Ecto neural progenitor cell (in vitro differentiated cells): ENCODE data around the gene CD79B.
A peak's percentile ranks its signal among the peaks of the same experiment; 100 is the strongest.
"Not testable (repeated sequence)": the region's sequence is repeated elsewhere in the genome, so short reads cannot be mapped to it uniquely, and the experiment has no call there.

Source experiments
- DNase-seq: peaks from one replicate; pipeline ENCODE4 v3.0.0-alpha.2; 2018; ENCODE audit warnings: low spot score

Gene CD79B

DNA sequence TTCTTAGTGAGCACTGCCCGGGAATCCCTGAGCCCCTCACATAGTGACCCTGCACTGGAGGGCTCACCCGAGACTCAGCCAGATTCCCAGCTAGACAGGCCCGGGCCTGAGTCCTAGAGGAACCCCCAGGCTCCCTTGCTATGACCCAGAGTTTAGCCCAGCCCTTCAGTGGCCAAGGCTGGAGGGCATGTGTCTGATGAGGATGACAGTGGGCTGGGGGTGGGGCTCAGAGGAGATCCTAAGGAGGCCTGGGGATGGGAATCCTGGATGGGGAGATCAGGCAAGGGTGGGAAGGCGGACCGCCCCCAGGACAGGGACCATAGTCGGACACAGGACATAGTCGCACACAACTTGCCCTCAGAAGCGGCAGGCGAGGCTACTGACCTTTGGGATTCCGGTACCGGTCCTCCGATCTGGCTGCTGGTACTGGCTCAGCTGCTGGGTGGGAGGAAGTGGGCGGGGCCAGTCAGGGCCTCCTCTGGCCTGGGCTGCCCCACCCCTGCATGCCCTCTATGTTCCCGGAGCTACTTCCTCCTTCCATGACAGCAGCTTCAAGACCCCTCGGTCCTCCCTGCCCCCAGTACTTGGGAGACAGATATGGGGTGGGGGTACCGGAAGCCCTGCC is 1.1 kb downstream of the CD79B start:
- peak; percentile 75 for DNase-seq

DNA sequence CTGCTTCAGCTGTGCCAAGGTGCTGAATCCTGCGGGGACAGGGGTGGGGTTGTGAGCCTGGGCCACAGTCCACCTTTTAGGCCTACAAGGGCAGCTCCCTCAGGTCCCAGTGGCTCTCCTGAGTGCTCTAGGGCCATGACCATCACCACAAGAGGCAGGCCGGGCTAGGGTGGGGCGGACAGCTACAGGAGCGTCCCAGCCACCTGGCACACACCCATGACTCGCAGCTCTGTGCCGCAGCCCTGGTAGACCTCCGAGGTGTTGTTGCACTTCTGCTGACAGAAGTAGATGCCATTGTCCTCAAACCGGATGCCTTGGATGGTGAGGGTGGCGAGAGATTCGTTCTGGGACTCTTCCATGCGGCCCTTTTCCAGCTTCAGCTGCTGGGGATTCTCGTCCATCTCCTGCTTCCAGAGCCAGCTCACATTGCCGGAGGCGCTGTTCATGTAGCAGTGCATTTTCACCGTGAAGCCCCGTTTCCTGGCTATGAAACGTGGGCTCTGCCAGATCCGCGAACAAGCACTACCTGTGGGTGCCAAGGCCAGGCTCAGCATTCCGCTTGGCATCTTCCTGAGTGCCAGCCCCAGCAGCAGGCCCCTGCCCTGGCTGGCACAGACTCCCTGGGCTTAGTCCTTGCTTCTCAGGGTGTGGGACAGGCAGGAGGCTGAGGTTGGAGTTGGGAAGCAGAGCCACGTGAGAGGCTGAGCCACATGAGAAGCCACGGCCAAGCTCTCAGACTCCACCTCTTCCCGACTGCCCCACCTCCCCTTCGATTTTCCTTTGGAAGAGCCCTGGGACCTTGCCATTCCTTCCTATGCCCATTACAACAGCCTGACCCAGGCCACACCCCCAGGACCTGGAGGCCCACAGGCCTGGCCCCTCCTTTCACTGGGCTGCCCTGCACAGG is 2.0 kb downstream of the CD79B start:
- DNase-seq = no peak

DNA sequence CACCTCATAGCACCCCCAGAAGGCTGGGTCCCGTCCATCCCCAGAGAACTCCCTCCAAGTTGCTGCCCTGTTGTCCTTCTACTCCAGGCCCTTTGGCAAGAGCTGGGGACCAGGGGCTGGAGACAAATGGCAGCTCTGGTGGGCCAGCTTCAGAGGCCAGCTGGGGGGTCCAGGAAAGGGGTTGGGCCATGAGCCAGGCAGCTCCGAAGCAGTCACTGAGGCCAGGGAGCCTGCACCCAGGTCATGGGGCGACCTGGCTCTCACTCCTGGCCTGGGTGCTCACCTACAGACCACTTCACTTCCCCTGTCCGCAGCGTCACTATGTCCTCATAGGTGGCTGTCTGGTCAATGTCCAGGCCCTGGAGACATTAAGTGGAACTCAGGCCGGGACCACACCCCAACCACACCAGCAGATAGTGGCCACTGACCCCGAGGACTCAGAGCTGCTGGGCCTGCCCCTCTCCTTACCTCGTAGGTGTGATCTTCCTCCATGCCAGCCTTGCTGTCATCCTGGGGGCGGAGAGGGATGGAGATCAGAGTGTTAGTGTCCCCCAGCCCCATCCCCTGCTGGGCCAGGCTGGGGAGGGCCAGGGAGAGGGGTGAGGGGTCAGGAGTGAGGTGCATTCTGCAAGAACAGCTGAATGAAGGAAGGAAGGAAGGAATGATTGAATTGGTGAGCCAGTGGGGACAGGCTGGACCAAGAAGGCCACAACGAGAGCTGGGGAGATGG is 3.0 kb downstream of the CD79B start:
- DNase-seq = no peak

DNA sequence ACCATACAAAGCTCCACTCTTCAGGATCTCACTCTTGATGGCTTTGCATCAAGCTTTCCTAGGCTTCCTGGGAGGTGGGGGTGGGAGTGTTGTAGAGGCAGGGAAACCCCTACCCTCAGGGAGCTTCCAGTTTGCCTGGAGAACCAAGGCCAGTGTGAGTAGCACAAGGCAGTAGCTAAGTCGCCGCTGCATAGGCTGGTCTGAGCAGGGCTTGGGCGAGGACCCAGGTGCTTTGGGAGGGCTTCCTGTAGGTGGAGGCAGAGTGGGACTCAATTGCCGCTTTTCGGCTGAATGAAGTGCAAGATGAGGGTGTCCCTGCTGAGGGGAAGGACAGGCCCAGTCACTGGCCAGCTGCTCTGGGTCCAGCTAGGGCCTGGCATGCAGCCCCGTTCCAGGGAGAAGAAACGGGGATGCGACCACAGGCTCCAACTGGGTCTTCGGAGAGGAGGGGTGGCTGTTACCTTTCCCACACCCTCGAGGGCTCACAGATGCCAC is 3.9 kb downstream of the CD79B start:
- DNase-seq = no peak

DNA sequence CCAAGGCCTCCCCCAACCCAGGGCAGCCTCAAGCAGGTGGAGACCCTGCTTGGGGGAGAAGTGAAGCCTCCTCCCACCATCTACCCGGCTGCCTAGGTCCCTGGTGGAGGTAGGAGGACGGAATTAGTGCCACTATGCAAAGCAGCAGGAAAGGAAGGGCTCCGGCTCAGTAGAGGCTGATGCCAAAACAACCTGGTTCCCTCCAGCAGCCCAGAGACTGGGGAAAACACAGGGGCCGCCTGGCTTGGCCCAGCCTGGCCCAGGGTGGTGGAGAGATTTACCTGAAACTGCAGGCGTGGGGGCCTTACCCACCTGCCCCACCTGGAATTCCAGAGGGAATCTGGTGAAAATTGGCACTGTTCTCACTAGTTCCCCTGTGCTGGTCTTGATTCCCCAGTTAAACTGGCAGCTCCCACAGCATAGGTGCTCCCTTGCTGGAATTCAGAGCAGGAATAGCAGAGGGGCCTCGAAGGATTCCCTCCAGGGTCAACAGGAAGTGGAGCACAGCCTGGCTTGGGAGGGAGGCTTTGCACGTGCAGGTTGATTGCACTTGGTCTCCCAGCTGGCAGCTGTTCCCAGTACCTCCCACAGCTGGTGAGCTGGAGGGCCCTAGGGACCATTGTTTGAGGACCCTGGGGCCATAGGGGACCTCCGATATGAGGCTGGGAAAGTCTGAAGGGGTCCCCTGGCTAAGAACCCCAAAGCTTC is 4.5 kb downstream of the CD79B start:
- no peak for DNase-seq

DNA sequence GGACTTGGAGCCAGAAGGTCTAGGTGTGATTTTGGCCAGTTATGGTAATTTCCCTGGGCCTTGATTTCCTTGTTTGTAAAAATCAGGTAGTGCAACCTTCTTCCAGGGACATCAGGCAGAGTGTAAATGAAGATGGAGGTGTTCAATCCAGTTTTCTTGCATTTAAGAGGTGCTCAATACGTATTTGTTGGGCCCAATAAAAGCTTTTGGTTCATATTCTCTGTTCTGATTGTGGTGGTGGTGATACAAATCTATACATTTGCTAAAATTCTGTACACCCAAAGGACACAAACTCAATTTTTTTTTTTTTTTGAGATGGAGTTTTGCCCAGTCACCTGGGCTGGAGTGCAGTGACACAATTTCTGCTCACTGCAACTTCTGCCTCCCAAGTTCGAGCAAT is 6.0 kb downstream of the CD79B start:
- no peak for DNase-seq

DNA sequence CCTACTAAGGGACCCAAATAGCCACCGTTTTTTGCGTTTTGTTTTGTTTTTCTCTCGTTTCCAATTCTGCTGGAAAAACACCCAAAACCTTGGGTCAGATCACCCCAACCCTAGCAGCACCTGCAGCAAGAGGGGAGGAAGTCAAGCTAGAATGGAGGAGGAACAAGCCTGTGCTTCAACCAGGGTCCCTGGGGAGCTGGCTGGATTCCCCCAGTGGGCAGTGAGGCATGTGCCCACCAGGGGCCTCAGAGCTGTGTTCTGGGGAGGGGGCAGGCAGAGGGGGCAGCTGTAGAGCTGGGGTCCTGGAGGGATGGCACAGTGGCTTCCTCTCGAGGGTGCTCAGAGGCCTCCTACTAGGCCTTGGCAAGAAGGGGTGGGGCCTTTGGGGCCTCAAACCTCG is 6.5 kb downstream of the CD79B start:
- DNase-seq = no peak

DNA sequence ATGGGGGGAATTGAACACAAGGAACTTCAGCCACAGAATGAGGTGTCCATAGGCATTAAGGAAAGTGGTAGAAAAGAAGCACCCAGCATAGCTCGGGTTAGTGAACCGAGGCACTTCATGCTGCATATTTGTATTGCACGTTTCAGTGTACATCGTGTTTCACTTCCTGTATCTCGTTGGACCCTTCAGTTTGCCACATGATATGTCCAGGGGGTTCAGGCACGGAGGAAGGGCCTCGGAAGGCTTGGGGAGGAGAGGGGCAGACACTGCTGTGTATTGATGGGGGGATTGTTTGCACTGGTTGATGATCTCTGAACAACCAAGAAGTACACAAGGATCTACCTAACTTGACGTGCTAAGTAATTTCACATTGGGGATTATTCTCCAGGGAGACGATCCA is 9.7 kb downstream of the CD79B start:
- not testable (repeated sequence) for DNase-seq

DNA sequence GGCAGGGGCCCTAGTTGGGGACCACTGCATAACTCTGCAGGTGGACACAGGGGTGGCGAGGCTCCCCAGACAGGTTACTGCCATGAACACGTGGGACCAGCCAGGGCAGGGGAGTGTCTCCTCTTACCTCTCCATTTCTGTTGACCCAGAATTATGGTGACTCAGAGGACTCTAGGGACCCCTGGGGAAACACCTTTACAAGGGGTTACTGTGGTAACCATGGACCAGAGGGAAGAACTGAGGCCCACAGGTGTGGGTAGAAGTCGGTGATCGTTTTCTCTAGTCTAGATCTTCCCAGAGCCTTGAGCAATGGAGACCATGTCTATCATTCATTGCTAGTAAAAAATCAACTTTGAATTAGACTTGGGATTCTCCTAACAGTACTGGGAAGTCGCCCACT is 11.4 kb downstream of the CD79B start:
- DNase-seq = not testable (repeated sequence)

DNA sequence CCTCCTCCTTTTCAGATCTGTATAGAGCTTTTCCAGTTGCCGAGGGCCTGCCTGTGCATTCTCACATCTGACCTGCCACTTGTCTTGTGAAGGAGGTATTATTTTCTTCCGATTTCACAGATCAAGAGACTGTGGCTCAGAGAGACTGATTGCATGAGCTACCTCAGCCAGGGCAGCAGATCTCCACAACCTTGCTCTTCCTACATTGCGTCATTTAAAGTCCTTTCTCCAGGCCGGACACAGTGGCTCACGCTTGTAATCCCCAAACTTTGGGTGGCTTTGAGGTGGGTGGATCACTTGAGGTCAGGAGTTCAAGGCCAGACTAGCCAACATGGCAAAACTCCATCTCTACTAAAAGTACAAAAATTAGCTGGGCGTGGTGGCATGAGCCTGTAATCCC is 12.1 kb downstream of the CD79B start:
- DNase-seq = not testable (repeated sequence)

DNA sequence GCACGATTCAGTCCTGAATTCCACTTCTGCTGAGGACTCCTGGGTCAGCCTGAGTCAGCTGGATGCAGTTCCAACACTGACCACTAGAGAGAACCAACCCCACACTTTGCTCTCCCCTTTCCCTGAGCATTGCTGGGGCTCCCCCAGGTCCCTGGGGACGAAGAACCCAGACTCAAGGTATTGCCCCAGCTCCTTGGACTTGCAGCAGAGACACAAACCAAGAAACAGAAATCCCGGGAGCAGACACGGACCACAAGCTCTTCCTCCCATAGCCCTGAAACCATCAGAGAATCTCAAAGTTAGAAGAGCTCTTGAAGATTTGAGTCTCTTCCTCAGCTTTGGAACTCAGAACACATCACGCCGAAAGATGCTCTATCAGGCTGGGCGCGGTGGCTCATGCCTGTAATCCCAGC is 12.8 kb downstream of the CD79B start:
- peak; percentile 82 for DNase-seq

DNA sequence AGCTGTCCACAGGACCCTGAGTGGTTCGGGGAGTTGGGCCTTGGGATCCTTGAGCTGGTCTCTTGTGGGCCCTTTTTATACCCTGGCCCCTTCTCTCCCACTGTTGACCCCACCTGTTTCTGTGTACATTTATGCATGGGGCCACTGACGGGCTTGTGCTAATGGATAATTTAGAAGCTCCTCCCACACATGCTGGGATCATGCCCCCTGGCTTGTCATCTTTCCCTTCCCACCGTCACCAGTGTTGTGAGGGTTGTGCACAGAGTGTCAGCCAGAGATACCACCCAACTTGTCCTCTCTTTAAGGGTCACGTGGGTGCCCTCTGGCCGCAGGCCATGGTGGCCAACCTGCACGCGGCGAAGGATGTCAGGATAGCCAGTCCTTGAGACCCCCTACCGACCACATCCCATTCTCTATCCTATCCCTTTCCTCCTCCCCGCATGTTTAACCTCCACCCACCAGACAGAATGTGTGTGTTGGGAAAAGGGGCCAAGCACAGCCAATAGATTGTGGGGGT is 13.3 kb downstream of the CD79B start, which contains the start of gene GH1:
GH1 (minus strand) TSS at position 51 of the 517 bp plus-strand sequence. CDS start 63 bp downstream, outside the sequence.
- not testable (repeated sequence) for DNase-seq

DNA sequence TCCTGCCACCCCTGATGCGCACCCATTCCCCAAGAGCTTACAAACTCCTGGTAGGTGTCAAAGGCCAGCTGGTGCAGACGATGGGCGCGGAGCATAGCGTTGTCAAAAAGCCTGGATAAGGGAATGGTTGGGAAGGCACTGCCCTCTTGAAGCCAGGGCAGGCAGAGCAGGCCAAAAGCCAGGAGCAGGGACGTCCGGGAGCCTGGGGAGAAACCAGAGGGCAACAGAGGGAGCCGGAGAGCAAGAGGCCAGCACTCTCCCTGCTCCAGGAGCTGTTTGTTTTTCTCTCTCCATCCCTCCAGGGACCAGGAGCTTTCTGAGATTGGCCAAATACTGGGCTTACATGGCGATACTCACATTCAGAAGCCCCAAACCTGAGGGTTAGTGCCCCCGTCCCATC is 13.8 kb downstream of the CD79B start:
- no peak for DNase-seq

DNA sequence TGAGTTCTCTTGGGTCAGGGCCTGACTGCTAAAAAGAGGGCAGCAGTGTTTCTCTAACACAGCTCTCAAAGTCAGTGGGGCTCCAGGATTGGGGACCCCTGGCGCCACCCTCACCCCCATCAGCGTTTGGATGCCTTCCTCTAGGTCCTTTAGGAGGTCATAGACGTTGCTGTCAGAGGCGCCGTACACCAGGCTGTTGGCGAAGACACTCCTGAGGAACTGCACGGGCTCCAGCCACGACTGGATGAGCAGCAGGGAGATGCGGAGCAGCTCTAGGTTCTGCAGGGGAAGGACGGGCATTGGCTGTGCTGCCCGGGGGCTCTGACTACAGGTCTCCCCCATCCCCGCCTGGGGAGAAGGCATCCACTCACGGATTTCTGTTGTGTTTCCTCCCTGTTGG is 14.5 kb downstream of the CD79B start:
- no peak for DNase-seq

DNA sequence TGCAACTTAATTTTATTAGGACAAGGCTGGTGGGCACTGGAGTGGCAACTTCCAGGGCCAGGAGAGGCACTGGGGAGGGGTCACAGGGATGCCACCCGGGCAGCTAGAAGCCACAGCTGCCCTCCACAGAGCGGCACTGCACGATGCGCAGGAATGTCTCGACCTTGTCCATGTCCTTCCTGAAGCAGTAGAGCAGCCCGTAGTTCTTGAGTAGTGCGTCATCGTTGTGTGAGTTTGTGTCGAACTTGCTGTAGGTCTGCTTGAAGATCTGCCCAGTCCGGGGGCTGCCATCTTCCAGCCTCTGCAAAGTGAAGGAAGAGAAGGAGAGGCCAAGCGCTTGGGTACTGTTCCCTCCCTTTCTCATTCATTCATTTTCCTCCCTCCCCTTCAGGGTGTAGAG is 14.9 kb downstream of the CD79B start:
- DNase-seq = not testable (repeated sequence)

DNA sequence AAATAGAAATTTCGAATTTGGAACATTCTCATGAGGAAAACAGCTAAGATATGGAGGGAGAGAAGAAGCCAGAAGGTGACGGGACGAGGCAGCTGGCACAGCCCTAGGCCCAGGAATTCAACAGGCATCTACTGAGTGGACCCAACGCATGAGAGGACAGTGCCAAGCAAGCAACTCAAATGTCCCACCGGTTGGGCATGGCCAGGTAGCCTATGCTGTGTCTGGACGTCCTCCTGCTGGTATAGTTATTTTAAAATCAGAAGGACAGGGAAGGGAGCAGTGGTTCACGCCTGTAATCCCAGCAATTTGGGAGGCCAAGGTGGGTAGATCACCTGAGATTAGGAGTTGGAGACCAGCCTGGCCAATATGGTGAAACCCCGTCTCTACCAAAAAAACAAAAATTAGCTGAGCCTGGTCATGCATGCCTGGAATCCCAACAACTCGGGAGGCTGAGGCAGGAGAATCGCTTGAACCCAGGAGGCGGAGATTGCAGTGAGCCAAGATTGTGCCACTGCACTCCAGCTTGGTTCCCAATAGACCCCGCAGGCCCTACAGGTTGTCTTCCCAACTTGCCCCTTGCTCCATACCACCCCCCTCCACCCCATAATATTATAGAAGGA is 15.5 kb downstream of the CD79B start:
- no peak for DNase-seq

DNA sequence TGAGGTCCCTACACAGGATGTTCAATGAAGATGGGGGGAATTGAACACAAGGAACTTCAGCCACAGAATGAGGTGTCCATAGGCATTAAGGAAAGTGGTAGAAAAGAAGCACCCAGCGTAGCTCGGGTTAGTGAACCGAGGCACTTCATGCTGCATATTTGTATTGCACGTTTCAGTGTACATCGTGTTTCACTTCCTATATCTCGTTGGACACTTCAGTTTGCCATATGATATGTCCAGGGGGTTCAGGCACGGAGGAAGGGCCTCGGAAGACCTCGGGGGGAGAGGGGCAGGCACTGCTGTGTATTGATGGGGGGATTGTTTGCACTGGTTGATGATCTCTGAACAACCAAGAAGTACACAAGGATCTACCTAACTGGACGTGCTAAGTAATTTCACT is 16.4 kb downstream of the CD79B start:
- DNase-seq = not testable (repeated sequence)

DNA sequence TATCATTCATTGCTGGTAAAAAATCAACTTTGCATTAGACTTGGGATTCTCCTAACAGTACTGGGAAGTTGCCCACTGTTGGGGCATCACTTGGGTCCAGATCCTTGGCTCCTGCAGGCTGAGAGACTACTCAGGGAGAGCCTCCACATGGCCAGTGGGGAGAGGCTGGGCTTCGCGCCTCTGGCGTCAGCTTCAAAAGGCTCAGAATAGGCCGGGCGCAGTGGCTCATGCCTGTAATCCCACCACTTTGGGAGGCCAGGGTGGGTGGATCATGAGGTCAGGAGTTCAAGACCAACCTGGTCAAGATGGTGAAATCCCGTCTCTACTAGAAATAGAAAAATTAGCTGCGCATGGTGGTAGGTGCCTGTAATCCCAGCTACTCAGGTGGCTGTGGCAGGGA is 17.7 kb downstream of the CD79B start:
- DNase-seq = no peak

DNA sequence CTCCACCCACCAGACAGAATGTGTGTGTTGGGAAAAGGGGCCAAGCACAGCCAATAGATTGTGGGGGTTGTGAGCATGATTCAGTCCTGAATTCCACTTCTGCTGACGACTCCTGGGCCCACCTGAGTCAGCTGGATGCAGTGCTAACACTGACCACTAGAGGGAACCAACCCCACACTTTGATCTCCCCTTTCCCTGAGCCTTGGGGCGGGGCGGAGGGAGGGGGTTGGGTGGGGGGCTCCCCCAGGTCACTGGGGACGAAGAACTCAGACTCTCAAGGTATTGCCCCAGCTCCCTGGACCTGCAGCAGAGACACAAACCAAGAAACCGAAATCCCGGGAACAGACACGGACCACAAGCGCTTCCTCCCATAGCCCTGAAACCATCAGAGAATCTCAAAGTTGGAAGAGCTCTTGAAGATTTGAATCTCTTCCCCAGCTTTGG is 20.5 kb downstream of the CD79B start:
- peak; percentile 84 for DNase-seq

DNA sequence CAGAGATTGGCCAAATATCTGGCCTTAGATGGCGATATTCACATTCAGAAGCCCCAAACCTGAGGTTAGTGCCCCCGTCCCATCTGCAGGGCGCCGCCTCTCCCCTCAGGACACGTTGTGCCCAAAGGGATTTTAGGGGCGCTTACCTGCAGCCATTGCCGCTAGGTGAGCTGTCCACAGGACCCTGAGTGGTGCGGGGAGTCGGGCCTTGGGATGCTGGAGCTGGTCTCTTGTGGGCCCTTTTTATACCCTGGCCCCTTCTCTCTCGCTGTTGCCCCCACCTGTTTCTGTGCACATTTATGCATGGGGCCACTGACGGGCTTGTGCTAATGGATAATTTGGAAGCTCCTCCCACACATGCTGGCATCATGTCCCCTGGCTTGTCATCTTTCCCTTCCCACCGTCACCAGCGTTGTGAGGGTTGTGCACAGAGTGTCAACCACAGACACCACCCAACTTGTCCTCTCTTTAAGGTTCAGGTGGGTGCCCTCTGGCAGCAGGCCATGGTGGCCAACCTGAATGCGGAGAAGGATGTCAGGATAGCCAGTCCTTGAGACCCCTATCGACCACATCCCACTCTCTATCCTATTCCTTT is 21.0 kb downstream of the CD79B start, which contains the start of gene CSHL1:
CSHL1 (minus strand) TSS at position 218 of the 595 bp plus-strand sequence; CDS start at position 156, 62 bp downstream.
- DNase-seq = no peak

DNA sequence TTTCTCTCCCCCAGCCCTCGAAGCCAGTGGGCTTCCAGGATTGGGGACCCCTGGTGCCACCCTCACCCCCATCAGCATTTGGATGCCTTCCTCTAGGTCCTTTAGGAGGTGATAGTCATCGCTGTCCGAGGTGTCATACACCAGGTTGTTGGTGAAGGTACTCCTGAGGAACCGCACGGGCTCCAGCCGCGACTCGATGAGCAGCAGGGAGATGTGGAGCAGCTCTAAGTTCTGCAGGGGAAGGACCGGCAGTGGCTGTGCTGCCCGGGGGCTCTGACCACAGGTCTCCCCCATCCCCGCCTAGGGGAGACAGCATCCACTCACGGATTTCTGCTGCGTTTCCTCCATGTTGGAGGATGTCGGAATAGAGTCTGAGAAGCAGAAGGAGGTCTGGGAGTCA is 22.0 kb downstream of the CD79B start:
- DNase-seq = no peak
